Stimulated activated memory B cell treated with anti-CD40 and anti-IgM and Interleukin-4, amounts not matched to agents 10 μg/mL and 1 μg/mL and 100 μg/mL, for 72 hours (primary cell): ENCODE results near the gene CHPT1.
"Not testable (repeated sequence)": the region's sequence is repeated elsewhere in the genome, so short reads cannot be mapped to it uniquely, and the experiment has no call there.

ENCODE experiments used
- ATAC-seq: fragments of 150-1000 bp; cut with Tn5 transposase; 2 replicates; pipeline ENCODE4 v1.10.0; 2021
- H3K27ac Mint-ChIP-seq: one replicate; pipeline ENCODE4 v1.8.0; 2022; ENCODE audit warnings: mild to moderate bottlenecking, mixed read lengths
- H3K27me3 Mint-ChIP-seq: one replicate; pipeline ENCODE4 v1.8.0; 2022; ENCODE audit warnings: mixed read lengths
- H3K36me3 Mint-ChIP-seq: one replicate; pipeline ENCODE4 v1.8.0; 2022; ENCODE audit warnings: mixed read lengths
- H3K4me1 Mint-ChIP-seq: one replicate; pipeline ENCODE4 v1.8.0; 2022; ENCODE audit warnings: mixed read lengths
- H3K4me3 Mint-ChIP-seq: one replicate; pipeline ENCODE4 v1.8.0; 2022; ENCODE audit warnings: mild to moderate bottlenecking, moderate library complexity, mixed read lengths
- H3K9me3 Mint-ChIP-seq: one replicate; pipeline ENCODE4 v1.8.0; 2022; ENCODE audit warnings: mixed read lengths

Gene CHPT1

GRCh38 chr12:101671833-101672232, 25.6 kb upstream of the CHPT1 start:
- Mint-ChIP-seq H3K36me3 (no peaks in the 10 kb centered on the region), H3K27ac (peak overlapping the region; percentile 67), H3K9me3 (no peaks in the 10 kb centered on the region), H3K4me3 (no peak overlapping the region), H3K27me3 (no peaks in the 10 kb centered on the region), H3K4me1 (peaks cover 17% of the 10 kb centered on the region)
- peak; percentile 20 for ATAC-seq

GRCh38 chr12:101675555-101675954, 21.9 kb upstream of the CHPT1 start:
- Mint-ChIP-seq H3K27me3 (no peaks in the 10 kb centered on the region), H3K4me3 (no peak overlapping the region), H3K27ac (peak overlapping the region; percentile 9), H3K36me3 (no peaks in the 10 kb centered on the region), H3K9me3 (no peaks in the 10 kb centered on the region), H3K4me1 (peaks cover 10% of the 10 kb centered on the region)
- no peak for ATAC-seq

GRCh38 chr12:101676497-101676896, 20.9 kb upstream of the CHPT1 start:
- not testable (repeated sequence) for H3K4me1 Mint-ChIP-seq, H3K27ac Mint-ChIP-seq, H3K4me3 Mint-ChIP-seq, ATAC-seq, H3K9me3 Mint-ChIP-seq, H3K36me3 Mint-ChIP-seq, H3K27me3 Mint-ChIP-seq

GRCh38 chr12:101678081-101678480, 19.4 kb upstream of the CHPT1 start:
- Mint-ChIP-seq H3K4me1 (no peaks in the 10 kb centered on the region), H3K4me3 (no peak overlapping the region), H3K9me3 (no peaks in the 10 kb centered on the region), H3K27me3 (no peaks in the 10 kb centered on the region), H3K27ac (no peak overlapping the region), H3K36me3 (no peaks in the 10 kb centered on the region)
- no peak for ATAC-seq

GRCh38 chr12:101680240-101680639, 17.2 kb upstream of the CHPT1 start:
- Mint-ChIP-seq H3K27me3 (no peaks in the 10 kb centered on the region), H3K27ac (no peak overlapping the region), H3K4me1 (no peaks in the 10 kb centered on the region), H3K4me3 (no peak overlapping the region), H3K9me3 (no peaks in the 10 kb centered on the region), H3K36me3 (no peaks in the 10 kb centered on the region)
- ATAC-seq: no peak

- H3K27ac Mint-ChIP-seq: no peak overlapping the region
- no peaks in the 10 kb centered on the region for H3K9me3 Mint-ChIP-seq
- no peaks in the 10 kb centered on the region for H3K36me3 Mint-ChIP-seq
- H3K4me3 Mint-ChIP-seq: no peak overlapping the region
- no peaks in the 10 kb centered on the region for H3K4me1 Mint-ChIP-seq
- no peaks in the 10 kb centered on the region for H3K27me3 Mint-ChIP-seq
- no peak for ATAC-seq
Measured at GRCh38 chr12:101680647-101681046, 16.8 kb upstream of the CHPT1 start.

- not testable (repeated sequence) for H3K36me3 Mint-ChIP-seq, H3K4me3 Mint-ChIP-seq, ATAC-seq, H3K4me1 Mint-ChIP-seq, H3K27ac Mint-ChIP-seq, H3K9me3 Mint-ChIP-seq, H3K27me3 Mint-ChIP-seq
Measured at GRCh38 chr12:101681627-101682026, 15.8 kb upstream of the CHPT1 start.

GRCh38 chr12:101685092-101685491, 12.3 kb upstream of the CHPT1 start:
- Mint-ChIP-seq H3K27me3 (no peaks in the 10 kb centered on the region), H3K4me1 (no peaks in the 10 kb centered on the region), H3K9me3 (no peaks in the 10 kb centered on the region)

GRCh38 chr12:101686176-101686575, 11.3 kb upstream of the CHPT1 start:
- Mint-ChIP-seq H3K36me3 (no peaks in the 10 kb centered on the region), H3K4me3 (no peak overlapping the region), H3K27me3 (no peaks in the 10 kb centered on the region), H3K4me1 (peaks cover 2% of the 10 kb centered on the region), H3K27ac (no peak overlapping the region), H3K9me3 (no peaks in the 10 kb centered on the region)
- ATAC-seq: no peak

More at GRCh38 chr12:101685092-101685491, 12.3 kb upstream of the CHPT1 start:
- no peak overlapping the region for H3K27ac Mint-ChIP-seq
- H3K4me3 Mint-ChIP-seq: no peak overlapping the region
- ATAC-seq: no peak
- H3K36me3 Mint-ChIP-seq: no peaks in the 10 kb centered on the region

- Mint-ChIP-seq H3K27ac (no peak overlapping the region), H3K9me3 (no peaks in the 10 kb centered on the region), H3K4me3 (no peak overlapping the region), H3K27me3 (no peaks in the 10 kb centered on the region), H3K36me3 (no peaks in the 10 kb centered on the region), H3K4me1 (peaks cover 12% of the 10 kb centered on the region)
- ATAC-seq: no peak
Measured at GRCh38 chr12:101690544-101691098, 6.8 kb upstream of the CHPT1 start.

GRCh38 chr12:101691503-101692096, 5.8 kb upstream of the CHPT1 start:
- ATAC-seq: no peak
- H3K4me3 Mint-ChIP-seq: no peak overlapping the region
- H3K27ac Mint-ChIP-seq: no peak overlapping the region
- no peaks in the 10 kb centered on the region for H3K27me3 Mint-ChIP-seq
- no peaks in the 10 kb centered on the region for H3K36me3 Mint-ChIP-seq
- H3K4me1 Mint-ChIP-seq: peaks cover 21% of the 10 kb centered on the region
- H3K9me3 Mint-ChIP-seq: no peaks in the 10 kb centered on the region

GRCh38 chr12:101694297-101694848, 3.1 kb upstream of the CHPT1 start:
- no peaks in the 10 kb centered on the region for H3K9me3 Mint-ChIP-seq
- no peaks in the 10 kb centered on the region for H3K36me3 Mint-ChIP-seq
- H3K4me3 Mint-ChIP-seq: no peak overlapping the region
- H3K27ac Mint-ChIP-seq: no peak overlapping the region
- ATAC-seq: no peak
- H3K27me3 Mint-ChIP-seq: no peaks in the 10 kb centered on the region
- H3K4me1 Mint-ChIP-seq: peaks cover 37% of the 10 kb centered on the region

- Mint-ChIP-seq H3K4me3 (no peak overlapping the region), H3K36me3 (no peaks in the 10 kb centered on the region), H3K27me3 (no peaks in the 10 kb centered on the region), H3K9me3 (no peaks in the 10 kb centered on the region), H3K4me1 (peaks cover 43% of the 10 kb centered on the region), H3K27ac (peak overlapping the region; percentile 94)
- no peak for ATAC-seq
Measured at GRCh38 chr12:101694986-101695385, 2.5 kb upstream of the CHPT1 start.

GRCh38 chr12:101695706-101696105, 1.7 kb upstream of the CHPT1 start:
- H3K27ac Mint-ChIP-seq: peak overlapping the region; percentile 94
- no peak overlapping the region for H3K4me3 Mint-ChIP-seq
- no peaks in the 10 kb centered on the region for H3K36me3 Mint-ChIP-seq
- H3K4me1 Mint-ChIP-seq: peaks cover 50% of the 10 kb centered on the region
- no peak for ATAC-seq
- no peaks in the 10 kb centered on the region for H3K27me3 Mint-ChIP-seq
- no peaks in the 10 kb centered on the region for H3K9me3 Mint-ChIP-seq

- Mint-ChIP-seq H3K36me3 (peaks cover 5% of the 10 kb centered on the region), H3K4me3 (peak overlapping the region; percentile 91), H3K4me1 (peaks cover 53% of the 10 kb centered on the region), H3K9me3 (no peaks in the 10 kb centered on the region), H3K27me3 (no peaks in the 10 kb centered on the region), H3K27ac (peak overlapping the region; percentile 94)
- ATAC-seq: no peak
Measured at GRCh38 chr12:101696251-101697196, 916 bp upstream of the CHPT1 start.
